K562 (cell line): ENCODE measurements around the gene OSCP1. TPM values are rescaled to one million over a fixed set of nuclear protein-coding genes. Genes with fewer than 3 reads are reported as not detected.

Experiments used
- ZNF318 ChIP-seq, 2 experiments: fragments of 450-650 bp; IDR thresholded peaks; 2 replicates each; pipeline ENCODE4 v1.6.1; 2016; ENCODE audit warnings: mild to moderate bottlenecking in 2 of 2, borderline replicate concordance in 1 of 2, low read depth in 1 of 2, moderate library complexity in 1 of 2
- polyA plus RNA-seq, 8 experiments: library from polyadenylated mRNA; depleted of rRNA in 4 of 8; stranded (reverse) in 5 of 8; unstranded in 3 of 8; fragments of >200 nt; fragmentation: Nextera tagmentation in 2 of 8; fragmentation: Illumina TruSeq in 1 of 8; extraction: Ambion mirVana in 2 of 8; extraction: Trizol in 1 of 8; gene quantifications; 2 replicates each; pipeline versions ENCODE4 v1.2.1 to v1.2.3, GENCODE V29; 2011 to 2014; ENCODE audit warnings: inconsistent platforms in 1 of 8, missing spikeins in 1 of 8
- total RNA-seq, 7 experiments: library from RNA; depleted of rRNA in 6 of 7; stranded (reverse); fragments of >200 nt in 6 of 7; fragmentation: Illumina TruSeq in 2 of 7; extraction: Trizol in 2 of 7; gene quantifications; 2 replicates each; pipeline versions ENCODE4 v1.2.1 to v1.2.3, GENCODE V29; 2011 to 2021; ENCODE audit warnings: low replicate concordance in 1 of 7
- TF ChIP-seq, protein P1 (sequence below), 2 experiments: fragments of 450-650 bp; formaldehyde crosslinking in 1 of 2; IDR thresholded peaks; 2 replicates each; pipeline versions ENCODE4 v1.4.0 to v1.6.1; 2014 to 2020; ENCODE audit warnings: mild to moderate bottlenecking in 2 of 2, borderline replicate concordance in 1 of 2, low read depth in 1 of 2

The OSCP1 gene
- total and polyA plus RNA-seq, 9 of the 15 experiments (the other 6 are each of a cell fraction or from before 2014, with no cell fraction given), result 0.15 to 0.40 (median 0.33) TPM; not detected in 5

DNA sequence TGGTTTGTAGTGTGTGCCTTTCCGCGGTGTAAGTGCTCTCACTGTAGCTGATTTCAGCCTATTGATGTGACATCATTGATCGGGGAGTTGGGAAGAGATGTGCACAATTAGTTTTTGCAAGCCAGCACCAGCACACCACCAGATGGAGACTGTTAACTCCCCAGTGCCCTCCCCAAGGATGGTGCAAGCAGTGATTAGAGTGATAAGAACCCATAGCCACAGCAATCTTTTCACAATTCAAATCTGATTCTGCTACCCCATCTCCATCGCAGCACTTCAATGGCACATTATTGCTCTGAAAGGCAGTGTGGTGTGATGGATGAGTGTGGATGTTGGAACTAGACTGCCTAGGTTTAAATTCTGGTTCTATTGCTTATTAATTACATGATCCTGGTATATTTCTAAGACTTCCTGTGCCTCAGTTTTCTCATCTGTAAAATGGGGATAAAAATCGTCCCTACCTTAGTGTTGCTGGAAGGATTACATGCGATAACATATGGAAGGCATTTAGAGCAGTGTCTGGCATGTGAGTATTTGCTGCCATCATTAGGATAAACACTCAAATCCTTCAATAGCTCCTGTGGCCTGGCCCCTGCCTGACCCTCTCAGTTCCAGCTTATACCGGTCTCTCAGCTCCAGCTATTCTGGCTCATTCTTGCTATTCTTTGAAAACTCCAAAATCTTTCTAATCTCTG is 25.8 kb upstream of the OSCP1 start (continued):
- no peak for TF ChIP-seq ZNF318 (IDR thresholded peaks at IDR 0.05; ENCODE audit: borderline replicate concordance in 1 of 2, low read depth in 1 of 2)
- TF ChIP-seq, protein P1, sequence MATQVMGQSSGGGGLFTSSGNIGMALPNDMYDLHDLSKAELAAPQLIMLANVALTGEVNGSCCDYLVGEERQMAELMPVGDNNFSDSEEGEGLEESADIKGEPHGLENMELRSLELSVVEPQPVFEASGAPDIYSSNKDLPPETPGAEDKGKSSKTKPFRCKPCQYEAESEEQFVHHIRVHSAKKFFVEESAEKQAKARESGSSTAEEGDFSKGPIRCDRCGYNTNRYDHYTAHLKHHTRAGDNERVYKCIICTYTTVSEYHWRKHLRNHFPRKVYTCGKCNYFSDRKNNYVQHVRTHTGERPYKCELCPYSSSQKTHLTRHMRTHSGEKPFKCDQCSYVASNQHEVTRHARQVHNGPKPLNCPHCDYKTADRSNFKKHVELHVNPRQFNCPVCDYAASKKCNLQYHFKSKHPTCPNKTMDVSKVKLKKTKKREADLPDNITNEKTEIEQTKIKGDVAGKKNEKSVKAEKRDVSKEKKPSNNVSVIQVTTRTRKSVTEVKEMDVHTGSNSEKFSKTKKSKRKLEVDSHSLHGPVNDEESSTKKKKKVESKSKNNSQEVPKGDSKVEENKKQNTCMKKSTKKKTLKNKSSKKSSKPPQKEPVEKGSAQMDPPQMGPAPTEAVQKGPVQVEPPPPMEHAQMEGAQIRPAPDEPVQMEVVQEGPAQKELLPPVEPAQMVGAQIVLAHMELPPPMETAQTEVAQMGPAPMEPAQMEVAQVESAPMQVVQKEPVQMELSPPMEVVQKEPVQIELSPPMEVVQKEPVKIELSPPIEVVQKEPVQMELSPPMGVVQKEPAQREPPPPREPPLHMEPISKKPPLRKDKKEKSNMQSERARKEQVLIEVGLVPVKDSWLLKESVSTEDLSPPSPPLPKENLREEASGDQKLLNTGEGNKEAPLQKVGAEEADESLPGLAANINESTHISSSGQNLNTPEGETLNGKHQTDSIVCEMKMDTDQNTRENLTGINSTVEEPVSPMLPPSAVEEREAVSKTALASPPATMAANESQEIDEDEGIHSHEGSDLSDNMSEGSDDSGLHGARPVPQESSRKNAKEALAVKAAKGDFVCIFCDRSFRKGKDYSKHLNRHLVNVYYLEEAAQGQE (IDR thresholded peaks at IDR 0.05; ENCODE audit: borderline replicate concordance), result peak; percentile 15; the same call in 1 of the 2 replicates
- TF ChIP-seq, protein P1 (CRISPR knock-in tag; IDR thresholded peaks at IDR 0.05; ENCODE audit: low read depth), result no peak
